ENCODE results near the gene GLT8D2. TPM values are rescaled to one million over a fixed set of nuclear protein-coding genes. Genes with fewer than 3 reads are reported as not detected.

The GLT8D2 gene
- total and polyA plus RNA-seq, 4 experiments from 2014 or later, result 0.15 TPM; not detected in 3

DNA sequence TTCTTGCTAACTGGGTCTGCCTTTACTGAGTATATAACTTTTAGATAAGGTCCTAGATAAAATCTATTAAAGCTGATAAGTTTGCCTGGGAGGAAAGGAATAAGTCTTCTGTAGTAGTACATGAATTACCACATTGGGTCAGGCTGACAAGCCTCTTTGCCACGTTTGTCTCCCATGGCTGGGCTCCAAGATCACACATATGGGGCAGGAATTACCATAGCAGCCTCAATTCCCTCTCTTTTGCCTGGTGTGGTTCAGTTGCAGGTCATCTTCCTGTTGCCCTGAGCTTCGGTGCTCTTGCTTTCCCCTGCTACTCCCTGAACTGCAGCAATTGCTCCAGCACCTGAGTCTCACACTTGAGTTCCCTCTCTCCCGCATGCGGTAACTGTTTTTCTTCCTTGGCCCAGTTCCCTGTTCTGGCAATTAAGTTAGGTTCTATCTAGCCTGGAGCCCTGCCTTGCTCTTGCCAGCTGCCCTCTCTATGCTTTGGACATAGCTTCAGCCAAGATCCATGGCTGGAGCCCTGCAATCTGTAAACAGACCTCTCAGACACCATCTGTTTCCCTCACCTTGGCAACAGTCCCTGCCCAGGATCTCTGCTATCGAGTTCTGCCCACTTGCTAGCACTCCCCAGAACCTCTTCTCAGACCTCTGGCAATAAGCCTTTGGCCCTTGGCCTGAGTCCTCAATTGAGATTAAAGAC is 5.8 kb upstream of the GLT8D2 start:
- H3K27ac ChIP-seq (ENCODE audit: low read depth, low read length), result no peak overlapping the region
- H3K4me1 ChIP-seq (ENCODE audit: insufficient read depth, low read length), result no peaks in the 10 kb centered on the region
- Mint-ChIP-seq H3K36me3 (no peaks in the 10 kb centered on the region), H3K27me3 (peaks cover 11 to 31% of the 10 kb centered on the region in 2 donors), H3K9me3 (peaks cover 0 to 4% (median 0%) of the 10 kb centered on the region in 8 donors), H3K4me3 (no peak overlapping the region), H3K4me1 (no peaks in the 10 kb centered on the region), H3K27ac (peak overlapping the region in 1 of 7 donors; percentile 12)
- intact Hi-C loops (cut with micrococcal nuclease), result loop anchor here (10.0 kb wide), 1 partner anchor 299 kb away; no protein-coding TSS in a partner anchor
- no peaks in the 10 kb centered on the region for H3K36me3 ChIP-seq (ENCODE audit: insufficient read depth, low read length)
- no peak overlapping the region for H3K4me3 ChIP-seq (ENCODE audit: low read length in 2 of 2)
- no peaks in the 10 kb centered on the region for H3K9me3 ChIP-seq (ENCODE audit: control insufficient read depth in 1 of 2, low read length in 2 of 2)
- ChIA-PET CTCF (ENCODE audit: partially characterized antibody) (interaction anchor here (1.1 to 1.7 kb wide), 4 partner anchors 10 to 55 kb away, joined by 3 to 8 read pairs (median 4); no protein-coding TSS in a partner anchor), POLR2A (ENCODE audit: partially characterized antibody) (no interaction called here)
- peaks cover 9% of the 10 kb centered on the region for H3K27me3 ChIP-seq (ENCODE audit: insufficient read depth, low read length)
- DNase-seq, result no peak

DNA sequence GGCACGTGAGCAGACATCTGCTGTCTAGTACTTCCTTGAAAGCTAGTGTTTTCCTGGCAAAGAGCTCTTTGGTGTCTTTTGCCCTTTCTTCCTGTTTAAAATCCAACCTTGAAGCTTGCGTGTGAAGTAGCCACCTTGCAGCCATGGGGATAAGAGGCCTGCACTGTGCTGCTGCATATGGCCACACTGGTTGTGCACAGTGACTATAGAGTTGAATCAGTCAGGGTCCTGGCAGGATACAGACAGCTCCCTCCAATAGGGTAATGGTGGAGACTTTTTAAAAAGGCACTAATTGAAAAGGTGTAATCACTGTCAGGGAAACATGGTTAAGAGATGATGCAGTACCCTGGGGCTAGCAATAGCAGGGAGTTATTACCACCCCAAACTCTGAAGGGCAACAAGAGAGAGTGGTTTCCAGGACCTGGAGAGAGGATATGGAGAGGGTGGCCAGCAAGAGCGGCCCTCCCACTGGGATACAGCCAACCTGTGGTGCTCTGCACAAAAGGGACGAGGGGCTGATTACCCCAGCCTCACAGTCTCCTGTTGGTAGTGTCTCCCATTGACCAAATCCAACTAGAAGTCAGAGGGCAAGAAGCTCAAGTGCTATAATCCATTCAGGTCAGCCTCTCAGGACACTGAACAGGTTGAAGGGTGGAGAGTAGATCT is 4.8 kb upstream of the GLT8D2 start:
- Histone ChIP-seq H3K27ac (ENCODE audit: low read depth, low read length) (no peak overlapping the region), H3K4me3 (ENCODE audit: low read length in 2 of 2) (no peak overlapping the region), H3K4me1 (ENCODE audit: insufficient read depth, low read length) (peaks cover 6% of the 10 kb centered on the region), H3K27me3 (ENCODE audit: insufficient read depth, low read length) (peaks cover 15% of the 10 kb centered on the region), H3K9me3 (ENCODE audit: control insufficient read depth in 1 of 2, low read length in 2 of 2) (no peaks in the 10 kb centered on the region), H3K36me3 (ENCODE audit: insufficient read depth, low read length) (no peaks in the 10 kb centered on the region)
- ChIA-PET POLR2A (ENCODE audit: partially characterized antibody) (no interaction called here), CTCF (ENCODE audit: partially characterized antibody) (interaction anchor here (0.9 to 1.7 kb wide), 4 partner anchors 9 to 56 kb away, joined by 3 to 8 read pairs (median 4); no protein-coding TSS in a partner anchor)
- H3K36me3 Mint-ChIP-seq, result no peaks in the 10 kb centered on the region
- intact Hi-C loops (cut with micrococcal nuclease), result loop anchor here (10.0 kb wide), 1 partner anchor 300 kb away; no protein-coding TSS in a partner anchor
- peaks cover 0 to 4% (median 0%) of the 10 kb centered on the region in 8 donors for H3K9me3 Mint-ChIP-seq
- no peak overlapping the region for H3K27ac Mint-ChIP-seq
- no peak overlapping the region for H3K4me3 Mint-ChIP-seq
- H3K27me3 Mint-ChIP-seq, result peaks cover 16 to 33% of the 10 kb centered on the region in 2 donors
- DNase-seq, result no peak
- peaks cover 3 to 7% (median 5%) of the 10 kb centered on the region in 4 donors for H3K4me1 Mint-ChIP-seq

DNA sequence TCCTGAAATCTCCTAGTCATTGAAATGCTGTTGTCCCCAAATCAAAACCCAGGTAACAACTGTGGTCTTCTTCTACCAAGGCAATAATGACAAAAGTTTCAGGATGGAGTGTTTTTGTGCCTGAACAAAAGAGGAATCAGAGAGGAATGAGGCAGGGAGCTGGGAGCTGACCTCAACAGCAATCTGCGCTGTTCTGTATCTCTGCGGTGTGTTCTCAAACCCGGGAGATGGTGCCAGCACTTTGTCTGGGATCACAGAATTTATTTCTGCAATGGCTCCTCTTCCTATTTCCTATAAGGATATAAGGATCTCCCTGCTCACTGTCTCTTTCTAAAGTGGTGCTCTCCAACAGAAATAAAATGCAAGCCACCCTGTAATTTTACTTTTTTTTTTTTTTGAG is 449 bp upstream of the GLT8D2 start:
- H3K9me3 ChIP-seq (ENCODE audit: control insufficient read depth in 1 of 2, low read length in 2 of 2), result no peaks in the 10 kb centered on the region
- Mint-ChIP-seq H3K27me3 (peaks cover 21 to 30% of the 10 kb centered on the region in 2 donors), H3K4me3 (peak overlapping the region in 1 of 8 donors; percentile 65), H3K4me1 (peaks cover 3 to 9% (median 6%) of the 10 kb centered on the region in 4 donors), H3K9me3 (no peaks in the 10 kb centered on the region), H3K27ac (no peak overlapping the region), H3K36me3 (no peaks in the 10 kb centered on the region)
- no peaks in the 10 kb centered on the region for H3K36me3 ChIP-seq (ENCODE audit: insufficient read depth, low read length)
- peaks cover 8% of the 10 kb centered on the region for H3K4me1 ChIP-seq (ENCODE audit: insufficient read depth, low read length)
- H3K4me3 ChIP-seq (ENCODE audit: low read length in 2 of 2), result no peak overlapping the region
- ChIA-PET CTCF (ENCODE audit: partially characterized antibody) (interaction anchor here (0.8 to 1.6 kb wide), 3 partner anchors 26 to 167 kb away, joined by 3 to 4 read pairs (median 3); no protein-coding TSS in a partner anchor), POLR2A (ENCODE audit: partially characterized antibody) (no interaction called here)
- H3K27ac ChIP-seq (ENCODE audit: low read depth, low read length), result no peak overlapping the region
- DNase-seq, result no peak
- intact Hi-C loops (cut with micrococcal nuclease), result loop anchor here (10.0 kb wide), 1 partner anchor 304 kb away; no protein-coding TSS in a partner anchor
- H3K27me3 ChIP-seq (ENCODE audit: insufficient read depth, low read length), result peaks cover 16% of the 10 kb centered on the region

DNA sequence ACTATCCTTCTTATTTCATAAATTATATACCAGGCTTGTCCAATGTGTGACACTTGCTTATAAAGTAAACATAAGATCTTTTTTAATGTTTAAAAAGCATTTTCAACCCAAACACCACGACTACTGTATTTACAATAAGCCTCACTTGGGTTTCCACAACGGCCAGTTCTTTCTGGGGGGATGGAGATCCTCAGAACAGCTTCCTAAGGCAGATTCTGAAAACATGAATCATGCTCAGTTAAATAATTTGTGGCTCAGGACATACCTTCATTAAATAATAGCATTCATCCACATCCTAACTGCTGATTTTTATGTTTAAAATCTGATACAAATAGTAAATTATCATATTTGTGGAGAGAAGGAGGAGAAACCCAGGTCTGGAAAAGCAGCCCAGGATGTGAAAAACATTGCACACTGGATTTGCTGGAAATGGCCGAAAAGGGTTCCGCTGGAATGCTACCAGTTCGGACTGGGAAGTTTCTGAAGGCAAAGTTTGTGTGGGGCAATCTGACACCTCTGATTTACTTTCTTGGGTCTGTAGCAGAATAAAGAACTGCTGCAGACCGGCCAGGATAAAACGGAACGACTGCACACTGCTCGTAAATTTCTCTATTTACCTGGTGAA is 597 bp downstream of the GLT8D2 start:
- H3K9me3 ChIP-seq (ENCODE audit: control insufficient read depth in 1 of 2, low read length in 2 of 2), result no peaks in the 10 kb centered on the region
- no peak overlapping the region for H3K27ac ChIP-seq (ENCODE audit: low read depth, low read length)
- Mint-ChIP-seq H3K27me3 (peaks cover 19 to 26% of the 10 kb centered on the region in 2 donors), H3K4me3 (peak overlapping the region in 2 of 8 donors; percentile 65 to 73), H3K27ac (no peak overlapping the region), H3K36me3 (no peaks in the 10 kb centered on the region), H3K9me3 (no peaks in the 10 kb centered on the region), H3K4me1 (peaks cover 4 to 9% (median 7%) of the 10 kb centered on the region in 4 donors)
- DNase-seq, result no peak
- H3K4me3 ChIP-seq (ENCODE audit: low read length in 2 of 2), result no peak overlapping the region
- no peaks in the 10 kb centered on the region for H3K36me3 ChIP-seq (ENCODE audit: insufficient read depth, low read length)
- peaks cover 16% of the 10 kb centered on the region for H3K27me3 ChIP-seq (ENCODE audit: insufficient read depth, low read length)
- H3K4me1 ChIP-seq (ENCODE audit: insufficient read depth, low read length), result peaks cover 8% of the 10 kb centered on the region
- ChIA-PET CTCF (ENCODE audit: partially characterized antibody) (interaction anchor here (1.6 kb wide), 1 partner anchor 60 kb away, joined by 4 read pairs; no protein-coding TSS in a partner anchor), POLR2A (ENCODE audit: partially characterized antibody) (no interaction called here)
- intact Hi-C loops (cut with micrococcal nuclease), result no loop called here

DNA sequence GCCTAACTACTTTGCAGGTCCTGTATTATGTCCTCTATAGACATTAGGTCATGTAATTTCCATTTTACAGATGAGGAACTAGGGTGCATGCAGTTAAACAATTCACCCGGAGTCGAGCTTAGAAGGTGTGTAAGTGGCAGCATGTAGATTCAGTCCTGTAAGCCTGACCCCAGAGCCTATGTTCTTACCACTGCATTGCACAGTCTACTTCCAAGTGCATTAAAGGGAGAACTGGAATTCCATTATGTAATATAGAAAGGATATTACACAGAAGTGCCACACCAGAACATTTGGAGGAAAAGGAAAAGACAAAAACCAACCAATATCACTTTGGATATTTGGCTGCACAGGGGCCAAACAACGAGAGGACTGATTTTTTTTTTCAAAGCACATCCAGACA is 1.2 kb downstream of the GLT8D2 start:
- H3K4me1 Mint-ChIP-seq, result peaks cover 4 to 9% (median 7%) of the 10 kb centered on the region in 4 donors
- H3K9me3 Mint-ChIP-seq, result no peaks in the 10 kb centered on the region
- H3K36me3 Mint-ChIP-seq, result no peaks in the 10 kb centered on the region
- DNase-seq, result no peak
- intact Hi-C loops (cut with micrococcal nuclease), result no loop called here
- Histone ChIP-seq H3K27ac (ENCODE audit: low read depth, low read length) (no peak overlapping the region), H3K27me3 (ENCODE audit: insufficient read depth, low read length) (peaks cover 13% of the 10 kb centered on the region), H3K4me3 (ENCODE audit: low read length in 2 of 2) (no peak overlapping the region), H3K36me3 (ENCODE audit: insufficient read depth, low read length) (no peaks in the 10 kb centered on the region), H3K9me3 (ENCODE audit: control insufficient read depth in 1 of 2, low read length in 2 of 2) (no peaks in the 10 kb centered on the region), H3K4me1 (ENCODE audit: insufficient read depth, low read length) (peaks cover 8% of the 10 kb centered on the region)
- H3K27me3 Mint-ChIP-seq, result peaks cover 19 to 29% of the 10 kb centered on the region in 2 donors
- CTCF ChIA-PET (ENCODE audit: partially characterized antibody), result no interaction called here
- POLR2A ChIA-PET (ENCODE audit: partially characterized antibody), result no interaction called here
- H3K4me3 Mint-ChIP-seq, result no peak overlapping the region
- H3K27ac Mint-ChIP-seq, result no peak overlapping the region

DNA sequence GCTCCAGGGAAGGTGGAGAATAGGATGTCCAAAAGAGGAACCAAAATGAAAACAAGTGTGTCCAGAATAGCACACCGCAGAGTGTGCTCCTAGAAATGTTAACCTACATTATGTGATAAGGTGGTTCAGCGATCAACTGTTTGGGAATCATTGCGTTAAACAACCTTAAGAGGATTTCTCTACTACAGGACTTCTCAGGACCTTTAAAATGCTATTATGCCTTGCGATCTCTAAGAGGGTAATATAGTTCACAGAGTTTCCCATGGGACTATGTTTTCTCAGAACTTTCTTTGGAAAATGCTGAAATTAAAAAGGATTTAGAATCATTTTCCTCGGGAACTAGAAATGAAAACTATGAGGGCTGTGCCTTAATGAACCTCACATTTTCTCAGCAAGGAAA is 1.8 kb downstream of the GLT8D2 start:
- Mint-ChIP-seq H3K9me3 (no peaks in the 10 kb centered on the region), H3K27me3 (peaks cover 17 to 28% of the 10 kb centered on the region in 2 donors), H3K27ac (no peak overlapping the region), H3K4me1 (peaks cover 4 to 9% (median 7%) of the 10 kb centered on the region in 4 donors), H3K4me3 (no peak overlapping the region), H3K36me3 (no peaks in the 10 kb centered on the region)
- Histone ChIP-seq H3K4me1 (ENCODE audit: insufficient read depth, low read length) (peaks cover 8% of the 10 kb centered on the region), H3K4me3 (ENCODE audit: low read length in 2 of 2) (no peak overlapping the region), H3K27me3 (ENCODE audit: insufficient read depth, low read length) (peaks cover 13% of the 10 kb centered on the region), H3K9me3 (ENCODE audit: control insufficient read depth in 1 of 2, low read length in 2 of 2) (no peaks in the 10 kb centered on the region), H3K36me3 (ENCODE audit: insufficient read depth, low read length) (no peaks in the 10 kb centered on the region), H3K27ac (ENCODE audit: low read depth, low read length) (no peak overlapping the region)
- intact Hi-C loops (cut with micrococcal nuclease), result no loop called here
- ChIA-PET POLR2A (ENCODE audit: partially characterized antibody) (no interaction called here), CTCF (ENCODE audit: partially characterized antibody) (no interaction called here)
- no peak for DNase-seq

DNA sequence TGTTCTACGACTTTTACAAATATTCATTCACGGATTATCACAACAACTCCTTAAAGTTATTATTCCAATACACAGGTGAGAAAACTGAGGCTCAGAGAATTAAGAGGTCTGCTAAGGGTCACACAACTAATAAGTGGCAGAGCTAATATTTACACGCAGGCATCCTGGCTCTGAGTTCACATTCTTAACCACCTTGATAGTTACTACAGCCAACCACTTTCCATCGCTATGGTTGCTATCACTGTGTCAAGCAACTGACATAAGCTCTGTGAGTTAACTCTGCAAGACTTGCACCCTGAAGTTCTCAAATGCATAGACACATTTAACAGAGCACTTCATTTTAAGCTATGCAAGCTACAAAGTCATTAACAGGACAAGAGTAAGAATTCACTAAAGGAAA is 3.7 kb downstream of the GLT8D2 start:
- no peaks in the 10 kb centered on the region for H3K9me3 Mint-ChIP-seq
- peaks cover 16 to 17% of the 10 kb centered on the region in 2 donors for H3K27me3 Mint-ChIP-seq
- CTCF ChIA-PET (ENCODE audit: partially characterized antibody), result interaction anchor here (1.7 to 2.2 kb wide), 2 partner anchors 9 to 63 kb away, joined by 4 to 9 read pairs; no protein-coding TSS in a partner anchor
- Histone ChIP-seq H3K27me3 (ENCODE audit: insufficient read depth, low read length) (peaks cover 13% of the 10 kb centered on the region), H3K4me1 (ENCODE audit: insufficient read depth, low read length) (peaks cover 8% of the 10 kb centered on the region), H3K36me3 (ENCODE audit: insufficient read depth, low read length) (no peaks in the 10 kb centered on the region), H3K4me3 (ENCODE audit: low read length in 2 of 2) (no peak overlapping the region), H3K9me3 (ENCODE audit: control insufficient read depth in 1 of 2, low read length in 2 of 2) (no peaks in the 10 kb centered on the region), H3K27ac (ENCODE audit: low read depth, low read length) (no peak overlapping the region)
- H3K36me3 Mint-ChIP-seq, result no peaks in the 10 kb centered on the region
- DNase-seq, result no peak
- intact Hi-C loops (cut with micrococcal nuclease), result no loop called here
- POLR2A ChIA-PET (ENCODE audit: partially characterized antibody), result no interaction called here
- no peak overlapping the region for H3K27ac Mint-ChIP-seq
- peaks cover 4 to 9% (median 7%) of the 10 kb centered on the region in 4 donors for H3K4me1 Mint-ChIP-seq
- no peak overlapping the region for H3K4me3 Mint-ChIP-seq
